Testis (tissue), 3 donors: ENCODE measurements around the gene CHST10. TPM values are rescaled to one million over a fixed set of nuclear protein-coding genes. Genes with fewer than 3 reads are reported as not detected.
"Not testable (repeated sequence)": the region's sequence is repeated elsewhere in the genome, so short reads cannot be mapped to it uniquely, and the experiment has no call there.

Experiments used
- DNase-seq: peaks from one replicate; pipeline ENCODE4 v3.0.0-alpha.2; 2019
- H3K27ac ChIP-seq, 2 donors: fragments of 200-600 bp; sonication (generic); one replicate each; pipeline ENCODE4 v1.5.1; 2019
- H3K27me3 ChIP-seq: fragments of 200-600 bp; sonication (generic); one replicate; pipeline ENCODE4 v1.5.1; 2019
- H3K36me3 ChIP-seq: fragments of 200-600 bp; sonication (generic); one replicate; pipeline ENCODE4 v1.5.1; 2017; ENCODE audit warnings: low read depth; ENCODE audit errors: missing control alignments
- H3K4me1 ChIP-seq: fragments of 200-600 bp; sonication (generic); one replicate; pipeline ENCODE4 v1.5.1; 2019
- H3K4me3 ChIP-seq, 2 donors: fragments of 200-600 bp; sonication (generic); one replicate each; pipeline ENCODE4 v1.5.1; 2017 to 2019
- H3K9me3 ChIP-seq: fragments of 200-600 bp; sonication (generic); one replicate; pipeline ENCODE4 v1.5.1; 2017
- CTCF ChIP-seq, 3 experiments: fragments of 450-650 bp in 2 of 3; fragments of 200-600 bp in 1 of 3; sonication (generic) in 1 of 3; IDR thresholded peaks; one replicate each; pipeline ENCODE4 v1.5.1; 2016 to 2019; ENCODE audit warnings: antibody characterized with exemption in 3 of 3, mild to moderate bottlenecking in 2 of 3, moderate library complexity in 1 of 3
- POLR2A ChIP-seq: fragments of 450-650 bp; IDR thresholded peaks from one replicate; pipeline ENCODE4 v1.6.1; 2017; ENCODE audit warnings: antibody characterized with exemption, mild to moderate bottlenecking, moderate library complexity
- WGBS, 2 donors: methylation state at CpG; one replicate each; pipeline ENCODE4 v1.1.5; 2018; 5-methylcytosine and 5-hydroxymethylcytosine counted together
- intact Hi-C: fragments of 100-400 bp; cut with DNase I; formaldehyde crosslinking; loops from one replicate; pipeline ENCODE4 v1.15.1; 2023; ENCODE audit warnings: low total_unique reads
- polyA plus RNA-seq: library from polyadenylated mRNA; stranded (reverse); fragments of 350-450 nt; fragmentation: Illumina TruSeq; extraction: RNeasy Lipid Tissue Mini Kit (QIAGEN cat#74804); gene quantifications from one replicate; pipeline ENCODE4 v1.2.3, GENCODE V29; 2014; ENCODE audit warnings: low read depth, low replicate concordance; ENCODE audit not compliant: insufficient read depth
- small RNA-seq, 2 donors: library from RNA; depleted of rRNA; stranded (forward); fragments of <200 nt; gene quantifications; one replicate each; pipeline ENCODE3, GENCODE V24; 2016
- total RNA-seq, 2 donors: library from RNA; depleted of rRNA; stranded (reverse); fragments of >200 nt; gene quantifications; one replicate each; pipeline ENCODE4 v1.2.3, GENCODE V29; 2016

Gene CHST10
- total and polyA plus RNA-seq, 3 donors from 2014 or later = 14.6 to 21.5 (median 14.8) TPM

- TF ChIP-seq POLR2A (no peak), CTCF (IDR thresholded peaks at IDR 0.05) (no peak)
- Histone ChIP-seq H3K27ac (no peak overlapping the region), H3K27me3 (no peaks in the 10 kb centered on the region), H3K36me3 (no peaks in the 10 kb centered on the region), H3K4me3 (no peak overlapping the region), H3K9me3 (no peaks in the 10 kb centered on the region), H3K4me1 (no peaks in the 10 kb centered on the region)
- intact Hi-C loops = no loop called here
- 92 to 96% methylated on average over 7 of the region's 7 CpGs for WGBS, 2 donors
- no peak for DNase-seq
Measured at GRCh38 chr2:100352521-100352920, 64.9 kb downstream of the CHST10 start.

- Histone ChIP-seq H3K27ac (no peak overlapping the region), H3K27me3 (no peaks in the 10 kb centered on the region), H3K9me3 (no peaks in the 10 kb centered on the region), H3K4me1 (no peaks in the 10 kb centered on the region), H3K4me3 (no peak overlapping the region), H3K36me3 (no peaks in the 10 kb centered on the region)
- 55% methylated on average over 11 to 13 of the region's 13 CpGs for WGBS, 2 donors
- TF ChIP-seq CTCF (IDR thresholded peaks at IDR 0.05) = no peak
- TF ChIP-seq POLR2A = no peak
- DNase-seq = peak; percentile 22
- intact Hi-C loops = no loop called here
Measured at GRCh38 chr2:100350661-100351185, 66.7 kb downstream of the CHST10 start.

GRCh38 chr2:100345144-100345543 is 72.3 kb downstream of the CHST10 start:
- H3K4me1 ChIP-seq, H3K27ac ChIP-seq, H3K4me3 ChIP-seq, intact Hi-C loops, H3K36me3 ChIP-seq, DNase-seq, H3K9me3 ChIP-seq, H3K27me3 ChIP-seq: not testable (repeated sequence)
- WGBS, 2 donors = 50 to 55% methylated on average over 1 of the region's 1 CpG

GRCh38 chr2:100344433-100344832 is 73.0 kb downstream of the CHST10 start:
- H3K27ac ChIP-seq = no peak overlapping the region
- H3K27me3 ChIP-seq = no peaks in the 10 kb centered on the region
- WGBS, 2 donors = 71 to 80% methylated on average over 3 to 4 of the region's 4 CpGs
- intact Hi-C loops = no loop called here
- no peak for DNase-seq
- TF ChIP-seq CTCF (IDR thresholded peaks at IDR 0.05) (no peak), POLR2A (no peak)
- H3K36me3 ChIP-seq = no peaks in the 10 kb centered on the region
- no peaks in the 10 kb centered on the region for H3K9me3 ChIP-seq
- no peaks in the 10 kb centered on the region for H3K4me1 ChIP-seq
- H3K4me3 ChIP-seq = no peak overlapping the region

GRCh38 chr2:100342466-100342865 is 75.0 kb downstream of the CHST10 start:
- H3K27me3 ChIP-seq, H3K27ac ChIP-seq, H3K4me1 ChIP-seq, H3K4me3 ChIP-seq, H3K36me3 ChIP-seq, intact Hi-C loops, DNase-seq, H3K9me3 ChIP-seq: not testable (repeated sequence)
- 89 to 92% methylated on average over 2 of the region's 2 CpGs for WGBS, 2 donors

Small RNA genes within 50 kb of the gene (small RNA-seq; reads per million reads assigned to genes)
- 0 reads per million in 2 donors for gene AC012493.2
- gene AC012493.3 = 0 reads per million in 2 donors

Other genes starting within 250 kb of the CHST10 start
- gene LONRF2, start 95.2 kb downstream of the CHST10 start, total RNA-seq = 10 to 100 TPM; 16.1 to 17.7 TPM
- gene LONRF2, start 95.2 kb downstream of the CHST10 start, polyA plus RNA-seq = 6.5 TPM
- gene NMS, start 52.8 kb upstream of the CHST10 start, total RNA-seq = not detected
- not detected for gene NMS, start 52.8 kb upstream of the CHST10 start, polyA plus RNA-seq
- gene PDCL3, start 145.3 kb upstream of the CHST10 start, total RNA-seq = 10 to 100 TPM; 26.4 to 35.4 TPM
- 33.3 TPM for gene PDCL3, start 145.3 kb upstream of the CHST10 start, polyA plus RNA-seq